Lower lobe of right lung (tissue), 2 donors: ENCODE data around the gene PDE2A. TPM values are rescaled to one million over a fixed set of nuclear protein-coding genes. Genes with fewer than 3 reads are reported as not detected.

ENCODE experiments used
- ATAC-seq, 2 donors: fragments of 200-7000 bp; cut with Tn5 transposase; one replicate each; pipeline ENCODE4 v1.9.1; 2020 to 2022; ENCODE audit warnings: mild to moderate bottlenecking in 2 of 2, moderate library complexity in 2 of 2
- DNase-seq: peaks from one replicate; pipeline ENCODE4 v3.0.0-alpha.2; 2020
- H3K27ac ChIP-seq: fragments of 200-600 bp; one replicate; pipeline ENCODE4 v1.8.0; 2022
- H3K27me3 ChIP-seq: fragments of 200-600 bp; one replicate; pipeline ENCODE4 v1.8.0; 2022; ENCODE audit warnings: low read depth
- H3K36me3 ChIP-seq: fragments of 200-600 bp; one replicate; pipeline ENCODE4 v1.8.0; 2022; ENCODE audit warnings: mild to moderate bottlenecking
- H3K4me1 ChIP-seq: fragments of 200-600 bp; one replicate; pipeline ENCODE4 v1.8.0; 2022
- H3K4me3 ChIP-seq: fragments of 200-600 bp; one replicate; pipeline ENCODE4 v1.8.0; 2022; ENCODE audit warnings: mild to moderate bottlenecking
- H3K9me3 ChIP-seq: fragments of 200-600 bp; one replicate; pipeline ENCODE4 v1.8.0; 2022
- CTCF ChIP-seq: fragments of 200-600 bp; IDR thresholded peaks from one replicate; pipeline ENCODE4 v1.8.0; 2022; ENCODE audit warnings: antibody characterized with exemption, mild to moderate bottlenecking
- intact Hi-C: fragments of 100-400 bp; cut with DNase I; formaldehyde crosslinking; loops from one replicate; pipeline ENCODE4 v1.11.0; 2022
- total RNA-seq: library from RNA; stranded (reverse); fragmentation: NEBNext Ultra II Directional; extraction: Animal tissue kit (Norgen Biotek cat#: 25700); gene quantifications from one replicate; pipeline ENCODE4 v1.2.1, GENCODE V29; 2021
- donor health status: DM: no; HTN: yes; CAD: no; lungs with severe emphysema.

PDE2A gene
- total RNA-seq, 1 donor from 2014 or later, result 19.5 TPM

DNA sequence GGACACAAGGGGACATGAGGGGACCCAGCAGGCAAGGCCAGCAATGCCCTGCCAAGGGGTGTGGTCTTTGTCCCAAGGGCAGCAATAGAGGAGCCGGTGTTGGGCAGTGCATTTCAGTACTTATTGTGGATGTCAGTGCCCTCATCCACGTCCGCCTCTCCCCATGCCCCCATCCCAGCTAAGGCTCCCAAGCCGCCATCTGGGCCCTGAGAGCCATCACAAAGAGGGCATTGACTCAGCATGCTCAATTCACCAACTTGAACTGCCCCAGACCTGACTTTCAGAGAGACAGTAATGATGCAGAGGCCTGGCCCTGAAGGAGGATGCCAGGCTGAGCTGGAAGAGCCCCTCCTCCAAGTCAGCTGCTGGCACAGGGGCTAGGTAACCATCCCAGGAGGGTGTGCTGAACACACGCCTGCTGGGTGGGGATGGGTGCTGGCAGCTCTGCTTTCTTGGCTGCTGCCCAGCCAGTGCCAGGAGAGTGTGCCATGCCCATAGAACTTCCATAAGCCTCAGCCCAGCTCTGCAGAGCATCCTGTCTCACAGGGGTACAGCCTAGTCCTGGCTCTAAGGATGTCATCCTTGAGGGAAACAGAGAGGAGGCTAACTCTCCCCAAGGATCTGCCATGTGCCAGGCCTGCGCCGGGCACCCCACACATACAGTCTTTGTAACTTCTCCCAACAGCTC is 46.5 kb downstream of the PDE2A start:
- TF ChIP-seq CTCF, result no peak
- Histone ChIP-seq H3K4me1 (peaks cover 25% of the 10 kb centered on the region), H3K27me3 (peaks cover 13% of the 10 kb centered on the region), H3K36me3 (no peaks in the 10 kb centered on the region), H3K4me3 (no peak overlapping the region), H3K27ac (no peak overlapping the region), H3K9me3 (no peaks in the 10 kb centered on the region)
- no peak for ATAC-seq
- intact Hi-C loops, result no loop called here
- DNase-seq, result no peak

- no peak for DNase-seq
- no peaks in the 10 kb centered on the region for H3K36me3 ChIP-seq
- H3K9me3 ChIP-seq, result no peaks in the 10 kb centered on the region
- peak overlapping the region; percentile 75 for H3K27ac ChIP-seq
- peaks cover 25% of the 10 kb centered on the region for H3K4me1 ChIP-seq
- ATAC-seq, result no peak
- TF ChIP-seq CTCF, result no peak
- H3K4me3 ChIP-seq, result no peak overlapping the region
- intact Hi-C loops, result no loop called here
- H3K27me3 ChIP-seq, result peaks cover 13% of the 10 kb centered on the region
These were observed 47.7 kb downstream of the PDE2A start for GRCh38 chr11:72626414-72626936.

DNA sequence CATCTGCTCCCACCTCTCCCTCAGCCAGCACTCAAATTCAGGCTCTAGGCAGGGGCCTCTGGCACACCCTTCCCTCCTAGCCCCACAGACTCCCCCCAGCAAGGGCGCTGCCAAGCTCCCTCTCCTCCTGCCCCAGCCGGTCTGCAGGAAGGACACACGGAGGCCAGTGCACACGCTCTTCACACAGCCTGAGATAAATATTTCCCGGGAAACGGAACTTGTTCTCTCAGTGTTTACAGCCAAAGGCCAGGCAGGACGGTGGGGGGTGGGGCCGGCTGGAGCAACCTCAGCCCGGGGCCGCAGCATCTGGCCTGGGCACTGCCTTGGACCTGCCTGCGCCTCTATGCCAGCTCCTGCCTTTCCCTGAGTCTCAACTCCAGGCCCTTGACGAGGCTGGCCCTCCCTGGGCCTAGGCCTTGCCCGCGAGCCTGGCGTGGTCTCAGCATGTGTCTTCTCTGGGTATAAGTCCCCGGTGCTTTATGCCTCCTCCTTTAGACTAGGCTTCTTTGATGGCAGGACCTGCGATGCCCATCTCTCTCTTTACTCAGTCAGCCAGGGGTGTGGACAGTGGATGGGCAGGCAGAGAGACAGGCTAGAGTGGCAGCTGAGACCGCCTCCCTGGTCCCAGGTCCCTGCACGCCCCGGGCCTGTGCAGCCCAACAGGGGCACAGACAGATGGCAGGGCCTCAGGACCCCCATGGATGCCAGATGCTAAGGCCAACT is 48.4 kb downstream of the PDE2A start:
- H3K36me3 ChIP-seq, result no peaks in the 10 kb centered on the region
- peak overlapping the region; percentile 75 for H3K27ac ChIP-seq
- intact Hi-C loops, result no loop called here
- DNase-seq (peak; percentile 62), ATAC-seq (peak; percentile 72 to 78)
- H3K9me3 ChIP-seq, result no peaks in the 10 kb centered on the region
- no peak for TF ChIP-seq CTCF
- H3K4me3 ChIP-seq, result peak overlapping the region; percentile 2
- peaks cover 25% of the 10 kb centered on the region for H3K4me1 ChIP-seq
- H3K27me3 ChIP-seq, result peaks cover 9% of the 10 kb centered on the region

DNA sequence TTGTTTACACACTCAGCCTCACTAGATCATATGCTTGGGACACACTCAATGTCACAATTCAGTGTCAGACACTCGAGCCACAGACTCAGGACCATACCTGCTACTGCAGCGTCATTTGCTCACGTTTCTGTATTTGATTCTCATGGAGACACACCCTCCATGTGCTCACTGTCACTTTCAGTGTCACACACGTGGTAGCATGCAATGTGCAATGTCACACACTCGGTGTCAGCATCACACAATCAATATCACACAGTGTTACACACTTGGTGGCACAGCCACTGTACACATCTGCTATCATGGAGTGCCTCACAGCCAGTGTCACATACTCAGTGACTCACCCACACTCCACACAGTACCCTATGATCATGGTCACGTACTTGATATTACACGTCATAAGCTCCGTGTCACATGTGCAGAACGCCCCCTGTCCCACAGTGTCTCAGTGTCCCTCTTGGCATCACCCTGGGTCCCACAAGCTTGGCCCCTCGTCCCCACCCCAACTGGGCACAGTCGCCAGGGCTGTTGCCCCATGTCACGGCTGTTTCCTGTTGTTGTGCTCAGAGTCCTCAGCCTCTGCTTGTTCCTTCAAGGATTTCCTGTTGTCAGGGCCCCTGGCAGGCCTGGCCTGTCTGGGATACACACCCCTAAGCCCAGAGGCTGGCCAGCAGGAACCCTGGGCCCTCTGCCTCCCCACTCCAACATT is 49.6 kb downstream of the PDE2A start:
- Histone ChIP-seq H3K9me3 (no peaks in the 10 kb centered on the region), H3K27me3 (peaks cover 6% of the 10 kb centered on the region), H3K4me3 (no peak overlapping the region), H3K27ac (peak overlapping the region; percentile 75), H3K4me1 (peaks cover 25% of the 10 kb centered on the region), H3K36me3 (no peaks in the 10 kb centered on the region)
- DNase-seq (no peak), ATAC-seq (peak; percentile 46 to 54)
- no peak for TF ChIP-seq CTCF
- intact Hi-C loops, result no loop called here

DNA sequence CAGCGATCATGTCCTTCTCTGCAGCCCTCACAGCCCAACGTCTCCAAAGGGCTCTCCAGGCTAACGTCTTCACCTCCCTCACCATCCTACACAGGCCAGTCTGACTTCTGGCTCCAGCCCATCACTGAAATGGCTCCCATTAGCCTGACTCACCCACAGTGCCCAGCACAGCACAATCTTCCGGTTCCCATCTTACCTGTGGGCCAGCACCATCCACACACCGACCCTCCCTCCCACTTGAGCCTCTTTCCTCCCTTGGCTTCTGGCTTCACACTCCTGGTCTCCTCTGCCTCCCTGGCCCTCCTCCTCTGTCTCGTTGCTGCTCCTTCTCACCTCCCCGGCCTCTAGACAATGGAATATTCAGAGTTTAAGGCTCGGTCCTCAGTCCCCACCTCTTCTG is 51.2 kb downstream of the PDE2A start:
- TF ChIP-seq CTCF, result no peak
- Histone ChIP-seq H3K9me3 (no peaks in the 10 kb centered on the region), H3K36me3 (no peaks in the 10 kb centered on the region), H3K4me1 (peaks cover 25% of the 10 kb centered on the region), H3K27me3 (peaks cover 5% of the 10 kb centered on the region), H3K27ac (no peak overlapping the region), H3K4me3 (no peak overlapping the region)
- intact Hi-C loops, result no loop called here
- ATAC-seq (no peak), DNase-seq (no peak)
